ENCODE measurements around the gene THSD7A. TPM values are rescaled to one million over a fixed set of nuclear protein-coding genes. Genes with fewer than 3 reads are reported as not detected.

THSD7A gene
- total RNA-seq, 1 donor from 2014 or later = not detected

GRCh38 chr7:11751315-11751714 is 80.7 kb downstream of the THSD7A start:
- intact Hi-C loops (cut with micrococcal nuclease) = no loop called here

- intact Hi-C loops (cut with micrococcal nuclease) = no loop called here
Measured at GRCh38 chr7:11750191-11750590, 81.8 kb downstream of the THSD7A start.

GRCh38 chr7:11749629-11750028 is 82.4 kb downstream of the THSD7A start:
- intact Hi-C loops (cut with micrococcal nuclease) = no loop called here

- intact Hi-C loops (cut with micrococcal nuclease) = no loop called here
Measured at GRCh38 chr7:11748884-11749283, 83.1 kb downstream of the THSD7A start.

- intact Hi-C loops (cut with micrococcal nuclease) = no loop called here
Measured at GRCh38 chr7:11747715-11748485, 84.1 kb downstream of the THSD7A start.

- intact Hi-C loops (cut with micrococcal nuclease) = no loop called here
Measured at GRCh38 chr7:11746591-11746990, 85.4 kb downstream of the THSD7A start.

- intact Hi-C loops (cut with micrococcal nuclease) = no loop called here
Measured at GRCh38 chr7:11743548-11743947, 88.5 kb downstream of the THSD7A start.

GRCh38 chr7:11743016-11743415 is 89.0 kb downstream of the THSD7A start:
- intact Hi-C loops (cut with micrococcal nuclease) = no loop called here

- intact Hi-C loops (cut with micrococcal nuclease) = no loop called here
Measured at GRCh38 chr7:11742496-11742895, 89.5 kb downstream of the THSD7A start.

- intact Hi-C loops (cut with micrococcal nuclease) = no loop called here
Measured at GRCh38 chr7:11737723-11738122, 94.3 kb downstream of the THSD7A start.

GRCh38 chr7:11732207-11732606 is 99.8 kb downstream of the THSD7A start:
- intact Hi-C loops (cut with micrococcal nuclease) = no loop called here

GRCh38 chr7:11730725-11731124 is 101.3 kb downstream of the THSD7A start:
- intact Hi-C loops (cut with micrococcal nuclease) = no loop called here

GRCh38 chr7:11727864-11728263 is 104.1 kb downstream of the THSD7A start:
- intact Hi-C loops (cut with micrococcal nuclease) = no loop called here

- intact Hi-C loops (cut with micrococcal nuclease) = no loop called here
Measured at GRCh38 chr7:11726794-11727155, 105.2 kb downstream of the THSD7A start.

- intact Hi-C loops (cut with micrococcal nuclease) = no loop called here
Measured at GRCh38 chr7:11726001-11726793, 105.8 kb downstream of the THSD7A start.

GRCh38 chr7:11716185-11716584 is 115.8 kb downstream of the THSD7A start:
- intact Hi-C loops (cut with micrococcal nuclease) = no loop called here

GRCh38 chr7:11714676-11715075 is 117.3 kb downstream of the THSD7A start:
- intact Hi-C loops (cut with micrococcal nuclease) = no loop called here

- intact Hi-C loops (cut with micrococcal nuclease) = no loop called here
Measured at GRCh38 chr7:11714205-11714604, 117.8 kb downstream of the THSD7A start.

GRCh38 chr7:11713352-11713751 is 118.6 kb downstream of the THSD7A start:
- intact Hi-C loops (cut with micrococcal nuclease) = no loop called here

- intact Hi-C loops (cut with micrococcal nuclease) = no loop called here
Measured at GRCh38 chr7:11710377-11710776, 121.6 kb downstream of the THSD7A start.

- intact Hi-C loops (cut with micrococcal nuclease) = no loop called here
Measured at GRCh38 chr7:11709196-11709595, 122.8 kb downstream of the THSD7A start.

GRCh38 chr7:11707606-11708193 is 124.3 kb downstream of the THSD7A start:
- intact Hi-C loops (cut with micrococcal nuclease) = no loop called here
